ENCODE data around the gene FMN1. TPM values are rescaled to one million over a fixed set of nuclear protein-coding genes. Genes with fewer than 3 reads are reported as not detected.

Gene FMN1
- total and polyA plus RNA-seq, 10 of the 15 experiments (the other 5 are each of a cell fraction or from before 2014, with no cell fraction given), result 0.05 to 0.16 (median 0.08) TPM; not detected in 4

DNA sequence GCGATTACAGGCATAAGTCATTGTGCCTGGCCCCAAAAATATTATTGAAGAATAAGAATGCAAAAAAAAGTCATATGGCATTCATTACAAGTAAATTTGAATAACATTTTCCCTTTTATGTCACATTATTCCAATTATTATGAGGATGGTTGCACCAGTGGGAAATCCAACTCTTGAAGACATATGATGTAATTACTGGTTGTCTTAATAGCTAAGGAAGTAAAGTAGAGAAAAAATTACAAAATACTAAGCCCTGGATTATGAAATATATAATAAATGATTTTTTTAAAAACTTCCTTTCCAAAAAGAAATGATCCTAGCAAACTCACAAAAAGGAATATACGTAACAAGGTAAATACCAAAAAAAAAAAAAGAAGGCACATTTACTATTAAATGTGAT, 98.9 kb downstream of the FMN1 start:
- SMC1A ChIA-PET (ENCODE audit: uncharacterized antibody, unreplicated experiment), result interaction anchor here (0.7 kb wide), 1 partner anchor 9 kb away, joined by 4 read pairs; no protein-coding TSS in a partner anchor
- POLR2A ChIA-PET, result interaction anchor here (0.7 kb wide), 1 partner anchor 12 kb away, joined by 3 read pairs; no protein-coding TSS in a partner anchor
- Histone ChIP-seq H3K4me2 (ENCODE audit: control insufficient read depth, insufficient read depth) (no peak overlapping the region), H4K20me1 (ENCODE audit: control insufficient read depth, insufficient read depth) (no peaks in the 10 kb centered on the region), H3K27me3 (replicated peaks in 1 of 2; ENCODE audit: control insufficient read depth in 2 of 2, insufficient read depth in 2 of 2, low read length in 1 of 2) (peaks cover 0 to 2% of the 10 kb centered on the region in 2 experiments), H3K4me1 (ENCODE audit: control insufficient read depth, insufficient read depth, low read length) (no peaks in the 10 kb centered on the region), H3K27ac (ENCODE audit: control insufficient read depth, insufficient read depth) (no peak overlapping the region), H3K79me2 (ENCODE audit: control insufficient read depth, insufficient read depth, low read length) (no peaks in the 10 kb centered on the region), H3K4me3 (no peak overlapping the region), H2AFZ (ENCODE audit: control insufficient read depth, low read depth, low read length) (no peak overlapping the region), H3K9me3 (replicated peaks; ENCODE audit: control insufficient read depth, insufficient read depth, low read length) (no peaks in the 10 kb centered on the region), H3K9ac (ENCODE audit: control insufficient read depth, insufficient read depth, low read length) (no peak overlapping the region), H3K36me3 (ENCODE audit: control insufficient read depth in 2 of 2, insufficient read depth in 2 of 2, low read length in 1 of 2) (no peaks in the 10 kb centered on the region)
- TF ChIP-seq ZNF274 (IDR thresholded peaks at IDR 0.05; ENCODE audit: insufficient read depth, insufficient read length) (no peak), NR2C1 (IDR thresholded peaks at IDR 0.05) (no peak), TCF7 (IDR thresholded peaks at IDR 0.05; ENCODE audit: borderline replicate concordance) (no peak), ZSCAN29 (IDR thresholded peaks at IDR 0.05) (no peak), ZNF622 (IDR thresholded peaks at IDR 0.05) (no peak), CHD4 (IDR thresholded peaks at IDR 0.05) (no peak), EP300 (IDR thresholded peaks at IDR 0.05; ENCODE audit: borderline replicate concordance in 1 of 2, control insufficient read depth in 1 of 2, low read depth in 2 of 2, low read length in 2 of 2) (no peak), STAT3 (IDR thresholded peaks at IDR 0.05; ENCODE audit: low read depth, low read length) (no peak), NBN (IDR thresholded peaks at IDR 0.05) (no peak), IKZF2 (IDR thresholded peaks at IDR 0.05) (no peak), CEBPB (IDR thresholded peaks at IDR 0.05; ENCODE audit: borderline replicate concordance in 1 of 2, low read depth in 2 of 2, low read length in 2 of 2) (no peak), DPF2 (IDR thresholded peaks at IDR 0.05) (no peak)
- WGBS (ENCODE audit: insufficient coverage, insufficient replicate concordance, low lambda C conversion rate, missing lambda C conversion rate), result 15% methylated on average over 2 of the region's 2 CpGs
- RAD21 ChIA-PET (ENCODE audit: unreplicated experiment), result no interaction called here
- intact Hi-C loops (cut with micrococcal nuclease; ENCODE audit: unreplicated experiment), result no loop called here
- CTCF ChIA-PET, result interaction anchor here (1.2 to 1.3 kb wide), 2 partner anchors 9 to 40 kb away, joined by 3 to 4 read pairs; no protein-coding TSS in a partner anchor
- no TSS peak for BruUV-seq (replicated peaks)
- FAIRE-seq, result no peak
- no peak for DNase-seq (ENCODE audit: low read depth, low spot score)
- in situ Hi-C loops (cut with MboI), result no loop called here
- no peak for ATAC-seq

All from GM12878 (cell line).